SHP77 treated with DMSO at 0.1 percent for 48 hours (cell line): ENCODE results near the gene AMPD3.

Source experiments
- DNase-seq: peaks from one replicate; lab custom pipeline; 2025; lab: John Stamatoyannopoulos, UW

AMPD3 gene

DNA sequence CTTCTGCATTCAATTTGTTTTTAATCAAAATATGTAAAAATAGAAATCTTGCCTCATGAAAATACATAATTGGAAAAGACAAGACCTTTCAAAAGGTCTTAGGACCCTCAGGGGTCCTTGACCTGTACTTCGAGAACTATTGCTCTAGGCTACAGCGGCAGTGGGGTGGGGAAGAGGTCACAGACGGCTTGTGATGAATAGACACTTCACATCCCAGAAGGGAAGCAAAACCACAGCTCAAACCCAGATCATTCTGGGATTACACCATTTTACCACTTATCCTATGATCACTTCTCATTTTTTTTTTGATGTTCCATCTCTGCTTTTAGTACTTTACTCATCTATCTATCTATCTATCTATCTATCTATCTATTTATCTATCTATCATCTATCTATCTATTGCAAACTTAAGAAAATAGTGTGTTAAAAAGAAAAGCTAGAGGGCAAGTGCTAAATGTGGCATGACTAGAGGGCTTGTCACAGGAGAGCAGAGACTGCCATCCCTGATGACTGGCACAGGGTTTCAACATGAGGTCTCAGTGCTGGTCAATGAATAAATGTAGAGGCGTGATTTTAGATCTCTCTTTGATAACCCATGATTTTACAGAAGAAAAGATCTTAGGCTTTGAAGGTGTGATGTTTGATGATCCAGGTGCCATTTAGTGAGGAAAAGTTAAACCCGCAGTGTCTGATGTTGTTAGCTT, 48.9 kb downstream of the AMPD3 start:
- DNase-seq: no peak

DNA sequence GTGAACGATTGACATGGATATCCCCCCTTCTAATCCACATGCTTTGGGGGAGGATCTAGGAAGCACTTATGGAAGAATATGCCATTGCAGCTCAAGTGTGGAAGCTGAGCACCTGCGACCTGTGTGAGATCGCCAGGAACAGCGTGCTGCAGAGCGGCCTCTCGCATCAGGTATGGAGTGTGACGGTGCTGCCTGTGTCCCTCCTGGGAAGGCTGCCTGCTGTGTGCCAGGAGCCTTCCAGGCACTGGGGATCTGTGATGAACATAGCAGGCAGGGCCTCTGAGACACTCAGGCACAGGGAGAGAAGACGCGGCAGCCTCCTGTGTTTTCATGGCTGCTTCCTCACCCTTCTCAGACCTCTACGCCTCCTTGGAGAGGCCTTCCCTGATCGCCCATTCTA, 49.4 kb downstream of the AMPD3 start:
- no peak for DNase-seq

DNA sequence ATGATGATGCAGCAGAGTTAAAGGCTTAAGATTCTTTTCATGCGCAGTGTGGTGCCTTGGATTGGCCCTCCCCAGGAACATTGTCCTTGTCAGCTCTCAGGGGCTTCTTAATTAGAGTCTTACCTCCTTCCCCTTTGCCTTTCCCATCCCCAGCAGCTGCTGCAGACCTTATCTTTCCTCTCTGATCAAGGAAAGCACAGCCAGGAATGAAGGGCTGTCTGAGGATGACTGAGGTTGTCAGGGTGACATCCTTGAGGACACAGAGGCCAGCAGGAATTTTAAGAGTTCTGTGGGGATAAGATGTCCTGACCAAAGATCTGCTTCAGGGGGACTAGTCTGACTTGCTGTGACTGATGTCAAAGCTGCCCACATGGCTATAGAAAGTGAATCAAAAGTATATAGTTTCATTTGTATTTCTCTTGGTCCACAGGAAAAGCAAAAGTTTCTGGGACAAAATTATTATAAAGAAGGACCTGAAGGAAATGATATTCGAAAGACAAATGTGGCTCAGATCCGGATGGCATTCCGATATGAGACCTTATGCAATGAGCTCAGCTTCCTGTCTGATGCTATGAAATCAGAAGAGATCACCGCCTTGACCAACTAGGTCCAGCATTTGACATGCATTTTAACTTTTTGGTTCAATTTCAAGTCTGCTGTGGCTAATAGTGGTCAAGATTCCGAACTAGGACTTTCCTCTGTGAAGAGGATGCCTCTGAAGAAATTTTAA, 50.4 kb downstream of the AMPD3 start:
- no peak for DNase-seq

DNA sequence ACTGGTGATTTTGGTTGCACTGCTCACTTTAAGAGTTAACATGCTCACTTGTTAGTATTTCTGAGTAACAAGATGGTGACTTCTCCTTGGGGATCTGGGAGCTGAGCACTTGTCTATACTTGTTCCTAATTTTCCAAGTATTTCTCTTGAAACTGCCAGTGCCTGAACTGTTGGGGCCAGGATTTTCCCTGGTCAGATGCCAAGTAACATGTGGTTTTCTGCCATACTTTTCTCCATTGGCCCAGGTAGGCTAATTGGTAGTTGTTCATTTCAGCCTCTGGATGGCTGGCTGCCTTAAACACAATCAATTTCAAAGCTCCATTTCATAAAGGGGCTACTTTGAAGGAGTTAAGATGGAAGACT, 50.9 kb downstream of the AMPD3 start:
- DNase-seq: no peak

DNA sequence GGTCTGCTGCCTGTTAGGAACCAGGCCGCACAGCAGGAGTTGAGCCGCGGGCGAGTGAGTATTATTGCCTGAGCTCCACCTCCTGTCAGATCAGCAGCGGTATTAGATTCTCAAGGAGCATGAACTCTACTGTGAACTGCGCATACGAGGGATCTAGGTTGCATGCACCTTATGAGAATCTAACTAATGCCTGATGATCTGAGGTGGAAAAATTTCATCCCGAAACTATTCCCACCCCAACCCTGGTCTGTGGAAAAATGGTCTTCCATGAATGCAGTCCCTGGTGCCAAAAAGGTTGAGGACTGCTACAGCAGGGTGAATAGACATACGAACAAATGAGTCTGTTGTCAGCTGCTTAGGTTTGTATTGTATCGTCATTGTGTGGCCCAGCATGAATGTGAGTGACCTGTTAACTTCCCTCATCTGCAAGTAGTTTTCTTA, 56.1 kb downstream of the AMPD3 start:
- DNase-seq: no peak

DNA sequence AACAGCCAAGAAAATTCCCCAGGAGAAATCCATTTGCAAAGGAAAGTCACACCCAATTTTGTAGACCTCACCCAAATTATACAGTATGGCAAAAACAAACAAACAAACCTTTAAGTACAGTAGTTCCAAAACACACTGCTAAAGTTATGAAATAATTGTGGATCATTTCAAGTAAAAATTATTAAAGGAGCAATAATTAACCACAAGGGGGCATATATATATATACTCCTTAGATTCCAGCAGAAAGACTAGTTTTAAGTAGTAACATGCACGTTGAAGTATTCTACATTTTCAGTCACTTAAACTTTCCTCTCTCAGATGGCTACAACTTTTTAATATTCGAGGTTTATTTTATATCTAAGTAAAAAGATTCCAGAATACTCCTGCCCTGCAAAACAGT, 59.1 kb downstream of the AMPD3 start:
- no peak for DNase-seq

DNA sequence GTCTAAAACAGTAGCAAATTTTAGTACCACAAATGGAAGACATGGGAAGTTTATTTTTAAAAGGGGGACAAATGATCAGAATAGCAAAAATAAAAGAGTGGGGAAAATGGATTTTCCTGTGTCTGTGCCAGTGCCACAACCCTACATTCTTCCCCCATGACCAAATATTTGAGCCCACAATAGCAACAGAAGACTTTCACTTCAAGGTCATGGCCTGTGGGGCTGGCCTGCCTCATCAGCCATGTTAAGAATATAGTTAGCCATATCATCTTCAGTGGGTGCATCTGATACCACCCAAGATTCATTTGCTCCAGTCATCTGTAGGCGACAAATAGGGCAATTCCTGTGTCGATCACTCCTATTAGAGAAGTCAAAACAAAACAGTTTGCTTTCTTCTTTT, 59.6 kb downstream of the AMPD3 start:
- DNase-seq: no peak

DNA sequence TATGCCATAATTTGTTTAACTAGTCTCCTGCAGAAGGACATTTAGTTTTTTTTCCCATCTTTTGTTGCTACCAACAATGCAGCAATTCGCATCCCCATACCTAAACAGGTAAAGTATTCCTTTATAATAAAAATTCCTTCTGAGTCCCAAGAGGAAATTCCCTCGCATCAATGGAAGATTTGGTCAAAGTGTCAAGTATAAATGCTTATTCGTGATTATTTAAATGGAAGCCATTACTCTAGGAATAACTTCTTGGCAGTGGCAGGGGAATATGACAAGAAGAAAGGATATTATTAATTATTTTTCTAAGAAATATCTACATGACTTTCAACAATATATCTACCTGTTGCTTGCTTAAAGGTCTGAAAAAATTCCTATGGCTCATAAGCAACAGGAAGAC, 60.4 kb downstream of the AMPD3 start:
- DNase-seq: no peak

DNA sequence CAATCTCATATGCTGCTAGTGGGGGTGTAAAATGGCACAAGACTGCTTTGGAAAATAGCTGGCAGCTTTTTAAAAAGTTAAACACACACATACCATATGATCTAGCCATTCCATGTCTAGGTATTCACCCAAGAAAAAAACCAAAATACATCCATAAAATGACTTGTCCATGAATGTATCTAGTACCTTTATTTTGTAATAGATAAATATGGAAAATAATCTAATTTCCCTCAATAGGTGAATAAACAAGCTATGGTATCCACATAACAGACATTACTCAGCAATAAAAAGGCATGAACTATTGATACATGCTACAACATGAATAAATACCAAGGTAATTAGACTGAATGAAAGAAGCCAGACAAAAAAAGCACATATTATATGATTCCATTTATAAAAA, 63.1 kb downstream of the AMPD3 start:
- DNase-seq: no peak

DNA sequence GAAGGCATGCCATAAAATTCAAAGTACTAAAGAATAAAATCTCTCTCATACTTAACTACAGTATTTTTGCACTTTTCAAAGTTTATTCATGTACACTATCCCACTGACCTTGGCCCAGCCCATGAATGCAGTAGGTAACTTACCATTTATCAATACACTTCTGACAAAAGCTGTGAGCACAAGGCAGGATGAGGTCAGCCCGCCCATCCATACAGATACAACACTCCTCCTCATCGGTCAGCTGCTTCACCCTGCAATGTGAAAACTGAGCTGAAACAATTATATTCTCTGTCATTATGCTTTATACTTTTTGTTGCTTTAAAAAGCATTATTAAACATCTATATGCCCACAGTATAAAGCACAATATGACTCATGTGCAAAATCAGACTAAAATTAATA, 63.8 kb downstream of the AMPD3 start:
- no peak for DNase-seq

DNA sequence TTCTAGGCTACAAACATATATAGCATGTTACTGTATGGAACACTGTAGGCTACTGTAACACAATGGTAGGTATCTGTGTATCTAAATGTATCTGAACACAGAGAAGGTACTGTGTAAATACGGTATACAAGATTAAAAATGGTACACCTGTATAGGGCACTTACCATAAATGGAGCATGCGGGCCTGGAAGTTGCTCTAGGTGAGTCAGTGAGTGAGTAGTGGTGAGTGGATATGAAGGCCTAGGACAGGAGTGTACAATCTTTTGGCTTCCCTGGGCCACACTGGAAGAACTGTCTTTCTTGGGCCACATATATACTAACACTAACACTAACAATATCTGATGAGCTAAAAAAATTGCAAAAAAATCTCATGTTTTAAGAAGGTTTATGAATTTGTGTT, 64.6 kb downstream of the AMPD3 start:
- DNase-seq: no peak

DNA sequence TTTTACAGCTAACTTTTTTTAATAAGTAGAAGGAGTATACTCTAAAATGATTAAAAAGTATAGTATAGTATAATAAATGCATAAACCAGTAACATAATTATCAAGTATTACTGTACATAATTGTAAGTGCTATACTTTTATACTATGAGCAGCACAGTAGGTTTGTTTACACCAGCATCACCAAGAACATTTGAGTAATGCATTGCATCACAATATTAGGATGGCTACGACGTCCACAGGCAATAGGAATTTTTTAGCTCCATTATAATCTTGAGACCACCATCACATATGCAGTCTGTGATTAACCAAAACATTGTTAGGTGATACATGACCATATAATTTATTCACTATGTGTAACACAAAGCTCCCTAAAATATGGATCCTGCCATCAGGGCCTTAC, 65.5 kb downstream of the AMPD3 start:
- DNase-seq: no peak

DNA sequence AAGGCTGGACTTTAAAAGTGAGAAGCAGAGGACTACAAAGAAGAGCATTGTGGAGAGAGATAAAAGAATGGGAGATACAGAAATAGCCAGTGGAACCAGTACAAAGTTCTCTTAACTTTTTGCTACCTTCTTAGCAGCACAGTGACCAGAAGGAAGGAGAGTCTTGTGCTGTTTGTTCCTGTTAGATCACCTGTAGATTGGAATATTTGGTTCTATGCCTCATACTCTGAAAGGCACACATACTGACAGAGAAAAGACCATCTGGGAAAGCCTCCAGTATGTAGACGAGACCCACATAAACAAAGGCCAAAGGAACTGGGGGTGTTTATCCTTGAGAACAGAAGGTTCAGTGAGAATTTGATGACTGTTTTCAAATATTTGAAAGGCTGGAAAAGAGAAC, 67.2 kb downstream of the AMPD3 start:
- no peak for DNase-seq

DNA sequence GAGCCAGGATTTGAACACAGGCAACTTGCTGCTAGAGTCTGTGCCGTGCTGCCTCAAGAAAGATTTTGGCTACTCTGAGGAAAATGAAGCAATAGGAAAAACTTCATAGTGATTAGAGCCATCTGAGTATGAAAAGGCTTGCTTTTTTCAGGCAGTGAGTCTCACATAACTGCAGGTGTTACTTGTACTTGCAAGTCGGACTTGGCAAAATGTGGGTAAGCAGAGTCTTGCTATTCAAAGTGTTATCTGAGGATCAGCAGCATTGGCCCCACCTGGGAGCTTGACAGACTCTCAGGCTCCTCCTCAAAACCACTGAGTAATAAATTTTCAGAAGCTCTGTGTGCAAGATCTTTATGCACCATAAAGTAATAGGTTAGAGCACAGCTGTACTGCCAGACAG, 67.9 kb downstream of the AMPD3 start:
- DNase-seq: no peak

DNA sequence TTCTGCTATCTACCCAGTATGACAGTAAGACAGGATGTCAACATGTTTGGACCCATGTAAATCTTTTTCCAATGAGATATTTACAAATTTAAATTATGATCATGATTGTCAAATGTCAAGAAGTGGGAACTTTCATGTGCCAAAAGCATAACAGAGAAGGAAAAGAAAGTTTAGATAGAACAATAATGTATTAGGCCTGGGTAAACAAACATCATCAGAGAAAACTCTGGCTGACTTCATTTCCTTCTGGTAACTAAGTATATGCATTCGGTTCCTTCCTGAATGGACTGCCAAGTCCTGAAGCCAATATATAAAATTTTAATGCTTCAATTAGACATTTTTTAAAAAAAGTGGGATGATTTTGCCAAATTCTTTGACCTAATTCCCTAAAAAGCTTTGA, 69.4 kb downstream of the AMPD3 start:
- no peak for DNase-seq

DNA sequence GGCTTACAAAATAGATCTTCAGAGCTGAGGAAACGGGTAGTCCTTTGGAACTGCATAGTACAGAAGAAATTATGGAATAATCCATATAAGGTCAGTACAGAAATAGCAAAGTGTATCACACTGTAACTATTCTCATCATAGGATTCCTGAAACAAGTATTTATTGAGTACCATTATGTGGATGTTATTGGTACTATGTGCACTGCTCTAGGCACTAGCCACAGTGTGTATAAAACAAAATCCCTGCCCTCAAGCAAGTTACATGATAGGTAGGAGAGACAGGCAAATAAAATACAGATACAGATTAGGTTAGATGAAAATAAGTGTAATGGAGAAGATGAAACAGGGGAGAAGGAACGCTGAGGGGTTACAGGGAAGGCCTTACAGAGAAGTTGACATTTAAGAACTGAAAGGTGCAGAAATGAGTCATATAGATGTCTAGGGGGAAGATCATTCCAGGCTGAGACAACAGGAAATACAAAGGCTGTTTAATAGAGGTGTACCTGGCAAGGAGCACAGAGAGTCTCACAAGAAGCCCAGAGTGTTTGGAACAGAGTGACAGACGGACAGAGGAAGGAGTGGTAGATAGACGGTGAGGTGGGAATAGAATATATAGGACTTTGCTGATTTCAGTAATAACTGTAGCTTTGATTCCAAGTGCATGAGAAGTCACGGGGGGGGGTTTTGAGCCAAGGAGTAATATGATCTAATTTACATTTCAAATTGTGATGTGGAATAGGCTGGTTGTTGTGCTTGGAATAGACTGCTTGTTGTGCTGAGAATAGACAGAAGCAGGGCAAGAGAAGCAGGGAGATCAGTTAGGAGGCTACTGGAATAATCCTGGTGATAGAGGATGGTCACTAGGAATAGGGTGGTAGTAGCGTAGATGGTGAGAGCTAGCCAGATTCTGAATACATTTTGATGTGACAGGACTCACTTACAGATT, 72.2 kb downstream of the AMPD3 start:
- DNase-seq: no peak

DNA sequence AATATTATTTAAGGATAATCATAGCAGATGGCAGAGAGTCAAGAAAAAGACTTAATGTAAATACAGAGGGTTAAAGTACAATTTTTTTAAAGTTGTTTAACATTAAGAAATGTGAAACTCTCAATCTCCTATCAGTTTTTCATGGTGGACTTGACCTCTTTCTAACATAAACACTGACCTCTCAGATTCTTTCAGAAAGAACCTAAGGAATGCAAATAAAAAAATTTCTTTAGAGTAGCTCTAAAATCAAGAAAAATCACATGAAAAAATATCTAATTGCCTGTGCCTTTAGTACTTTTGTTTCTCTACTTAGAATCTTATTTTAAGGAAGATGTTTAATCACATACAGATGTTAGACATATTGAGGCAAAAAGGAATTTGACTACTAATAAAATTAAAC, 73.1 kb downstream of the AMPD3 start:
- DNase-seq: no peak

DNA sequence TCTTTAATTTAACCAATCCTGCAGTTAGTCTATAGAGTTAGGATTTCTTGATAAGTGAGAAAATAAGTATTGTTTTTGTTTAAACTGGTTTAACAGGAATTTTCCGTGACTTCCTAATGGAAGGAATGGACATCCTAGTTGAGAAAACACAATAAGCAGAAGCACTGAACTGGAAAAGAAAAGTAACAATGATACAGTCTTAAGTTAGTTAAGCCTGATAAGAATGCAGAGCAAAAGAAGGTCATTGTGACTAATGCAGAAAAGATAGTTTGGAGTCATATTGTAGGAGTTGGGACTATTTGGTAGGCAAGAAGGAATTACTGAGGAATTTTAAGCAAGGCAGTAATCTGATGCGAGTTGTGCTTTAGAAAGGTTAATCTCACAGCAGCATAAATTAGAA, 74.2 kb downstream of the AMPD3 start:
- DNase-seq: no peak

DNA sequence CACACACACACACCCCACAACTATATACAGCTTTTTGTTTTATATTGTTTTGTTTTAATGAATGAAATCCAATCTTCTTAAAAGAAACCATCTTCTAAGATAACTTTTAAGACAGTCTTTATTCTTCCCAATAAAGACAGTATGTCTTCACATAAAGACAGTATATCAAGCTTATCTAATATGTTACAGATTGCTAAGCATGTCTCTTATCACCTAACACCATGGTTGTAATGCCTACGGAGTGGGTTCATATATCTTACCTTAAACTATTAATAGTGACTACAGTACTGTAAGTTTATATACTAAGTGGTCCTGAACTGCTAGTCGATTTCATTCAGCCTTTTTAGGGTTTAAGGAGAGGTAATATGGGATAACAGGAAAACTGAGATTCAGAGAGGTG, 77.5 kb downstream of the AMPD3 start:
- DNase-seq: no peak

DNA sequence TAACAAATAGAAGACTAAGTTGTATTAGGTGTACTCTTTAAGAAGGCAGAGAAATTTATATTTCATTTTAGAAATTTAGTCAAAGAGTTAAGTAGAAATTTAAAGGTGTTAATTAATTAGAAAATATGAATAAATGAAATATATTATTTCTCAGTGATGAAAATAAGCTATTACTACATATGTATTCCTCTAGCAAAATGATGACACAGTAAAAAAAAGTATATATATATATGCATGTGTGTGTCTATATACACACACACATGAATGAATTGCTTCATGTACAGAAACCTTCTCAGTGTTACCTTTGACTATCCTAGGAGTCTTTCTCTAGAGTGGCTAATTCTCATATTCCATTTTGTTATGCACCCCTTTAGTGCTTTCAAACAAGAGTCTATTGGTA, 78.3 kb downstream of the AMPD3 start:
- DNase-seq: no peak

DNA sequence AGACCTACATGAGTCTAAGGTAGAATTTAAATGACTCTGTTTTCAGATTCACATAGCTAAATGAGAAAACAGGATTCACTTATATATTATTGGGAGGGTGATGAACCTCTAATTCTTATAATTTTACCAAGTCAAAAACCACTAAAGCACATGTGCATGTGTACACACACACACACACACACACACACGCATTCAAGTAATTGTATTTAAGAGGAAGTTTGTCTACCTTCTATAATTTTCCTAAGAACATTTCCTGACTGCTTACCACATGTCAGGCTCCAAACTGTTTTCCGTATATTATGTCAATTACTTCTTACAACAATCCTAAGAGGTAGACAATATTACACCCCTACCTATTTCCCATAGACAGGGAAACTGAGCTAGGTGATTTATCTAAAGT, 79.3 kb downstream of the AMPD3 start:
- no peak for DNase-seq

DNA sequence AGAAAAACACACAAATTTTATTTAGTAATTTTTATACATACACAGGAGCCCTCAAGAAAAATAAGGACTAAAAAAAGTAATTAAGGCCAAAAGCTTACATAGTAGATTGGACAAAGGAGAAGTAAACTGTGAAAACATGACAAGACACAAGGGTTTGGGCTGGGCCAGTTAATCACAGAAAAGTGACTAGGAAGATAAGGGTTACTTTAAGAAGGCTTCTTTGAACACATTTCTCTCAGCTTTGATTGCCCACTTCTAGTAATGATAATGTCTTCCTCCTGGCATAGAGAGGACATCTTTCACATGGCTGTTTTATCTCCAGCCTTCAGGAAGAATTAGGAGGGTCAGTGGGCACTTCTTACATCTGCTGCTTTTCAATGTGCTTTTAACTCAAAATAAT, 82.5 kb downstream of the AMPD3 start:
- DNase-seq: no peak

DNA sequence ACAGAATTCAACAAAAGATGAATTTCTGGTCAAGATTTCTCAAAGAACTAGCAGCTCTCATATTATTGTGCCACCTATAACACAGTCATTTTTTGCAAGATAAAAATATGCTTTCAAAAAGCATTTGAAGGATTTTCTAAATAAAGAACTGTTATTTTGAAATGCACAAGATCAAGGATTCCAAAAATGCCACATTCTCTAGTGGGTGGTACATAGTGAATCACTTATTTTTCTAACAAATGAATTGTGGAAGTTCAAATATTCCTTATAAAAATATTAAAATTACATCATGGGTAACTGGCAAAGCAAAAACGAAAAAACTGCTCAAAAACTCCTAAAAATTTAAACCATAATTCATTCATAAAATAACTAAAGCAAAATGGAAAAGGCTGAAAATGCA, 83.9 kb downstream of the AMPD3 start:
- DNase-seq: no peak
